HG03432 (cell line): Measurements from ENCODE around the gene APOBEC3F.
"Not testable (repeated sequence)": the region's sequence is repeated elsewhere in the genome, so short reads cannot be mapped to it uniquely, and the experiment has no call there.

Source experiments
- ATAC-seq: cut with Tn5 transposase; IDR thresholded peaks from one replicate; pipeline ENCODE4 v1.9.1; 2021; ENCODE audit warnings: mild to moderate bottlenecking, moderate library complexity; ENCODE audit not compliant: unreplicated experiment

Gene APOBEC3F

DNA sequence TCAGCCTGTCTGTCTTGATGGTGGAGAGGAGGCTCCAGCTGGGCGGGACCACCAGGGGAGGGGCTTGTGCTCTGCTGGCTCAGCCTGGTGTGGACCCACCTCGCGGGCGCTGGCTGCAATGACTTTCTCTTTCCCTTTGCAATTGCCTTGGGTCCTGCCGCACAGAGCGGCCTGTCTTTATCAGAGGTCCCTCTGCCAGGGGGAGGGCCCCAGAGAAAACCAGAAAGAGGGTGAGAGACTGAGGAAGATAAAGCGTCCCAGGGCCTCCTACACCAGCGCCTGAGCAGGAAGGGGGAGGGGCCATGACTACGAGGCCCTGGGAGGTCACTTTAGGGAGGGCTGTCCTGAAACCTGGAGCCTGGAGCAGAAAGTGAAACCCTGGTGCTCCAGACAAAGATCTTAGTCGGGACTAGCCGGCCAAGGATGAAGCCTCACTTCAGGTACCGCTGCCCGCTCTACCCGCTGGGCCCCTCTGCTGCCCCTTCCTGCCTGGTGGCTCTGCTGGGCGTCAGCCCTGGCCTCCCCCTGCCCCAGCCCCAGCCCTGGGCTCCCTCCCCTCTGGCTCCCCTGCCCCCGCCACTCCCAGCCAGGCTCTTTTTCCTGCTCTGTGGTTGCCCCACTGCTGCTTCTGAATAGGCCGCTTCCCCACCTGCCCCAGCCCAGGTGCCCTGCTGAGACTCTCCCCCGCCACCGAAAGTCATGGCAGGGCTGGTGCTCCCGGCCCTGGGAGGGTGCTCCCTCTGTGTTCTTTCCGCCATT is at the start of gene APOBEC3F:
Gene APOBEC3F (plus strand): TSS at position 327 of the 759 bp plus-strand sequence. CDS start 97 bp downstream, at position 424.
- ATAC-seq = peak; percentile 92

DNA sequence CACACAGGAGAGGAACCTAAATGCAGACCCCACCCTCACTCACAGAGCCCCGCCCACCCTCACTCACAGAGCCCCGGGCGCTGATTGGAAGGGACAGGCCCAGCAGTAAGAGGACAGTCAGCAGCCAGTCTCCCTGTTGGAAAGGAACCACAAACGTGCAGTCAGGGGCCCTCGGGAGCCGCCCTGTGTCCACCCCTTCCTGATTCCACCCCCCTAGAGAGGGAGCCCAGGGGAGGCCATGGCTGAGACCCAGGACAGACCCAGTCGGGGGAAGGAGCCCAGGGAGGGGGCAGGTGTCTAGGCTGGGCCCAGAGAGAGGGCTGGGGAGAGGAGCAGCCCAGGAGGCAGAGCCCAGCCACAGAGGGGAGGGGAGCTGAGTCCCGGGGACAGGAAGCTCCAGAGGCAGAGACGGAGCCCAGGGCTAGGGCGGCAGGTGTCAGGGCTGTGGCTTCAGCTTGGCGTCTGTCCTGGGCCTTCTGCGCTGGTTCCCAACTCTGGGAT is 47.7 kb upstream of the APOBEC3F start:
- ATAC-seq = not testable (repeated sequence)

DNA sequence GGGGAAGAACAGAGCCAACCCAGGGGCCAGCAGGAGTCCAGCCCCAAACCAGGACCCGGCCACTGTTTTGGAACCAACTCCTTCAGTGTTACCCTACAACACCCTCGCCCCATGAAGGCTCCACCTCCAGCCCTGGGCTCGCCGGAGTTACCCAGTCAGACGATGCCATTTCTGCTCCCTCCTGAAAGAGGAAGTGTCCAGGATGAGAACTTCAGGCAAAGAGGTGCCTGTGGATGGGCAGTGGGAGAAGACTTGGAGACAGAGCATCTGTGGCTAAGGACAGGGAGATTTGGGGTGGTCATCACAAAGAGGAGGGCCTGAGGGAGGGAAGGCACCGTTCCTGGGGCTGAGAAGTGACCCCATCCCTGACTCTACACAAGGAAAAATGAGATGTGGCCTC is 44.6 kb upstream of the APOBEC3F start:
- ATAC-seq = no peak

GRCh38 chr22:38997518-38997917 is 43.1 kb upstream of the APOBEC3F start:
- no peak for ATAC-seq

DNA sequence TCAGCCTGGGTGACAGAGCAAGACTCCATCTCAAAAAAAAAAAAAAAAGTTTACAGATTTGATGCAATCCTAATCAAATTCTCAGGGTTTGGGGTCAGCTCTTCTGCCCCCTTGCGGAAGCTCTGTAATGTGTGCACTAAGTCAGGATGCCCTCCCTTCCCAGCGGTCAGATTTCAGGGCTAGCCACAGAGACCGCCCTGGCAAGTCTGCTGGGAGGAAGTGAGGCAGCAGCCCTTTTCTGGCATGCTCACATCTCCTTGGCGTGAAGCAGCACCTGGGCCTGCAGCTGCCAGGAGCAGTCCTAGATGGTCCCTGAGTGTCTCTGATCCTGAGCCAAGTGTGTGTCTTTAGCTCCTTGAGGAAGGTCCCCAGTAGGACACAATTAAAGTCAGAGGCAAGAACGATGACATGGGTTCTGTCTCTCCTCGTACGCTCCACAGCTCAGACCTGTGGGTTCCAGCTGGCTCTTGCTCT is 37.5 kb upstream of the APOBEC3F start:
- peak; percentile 72 for ATAC-seq

GRCh38 chr22:39007177-39007576 is 33.5 kb upstream of the APOBEC3F start:
- no peak for ATAC-seq

DNA sequence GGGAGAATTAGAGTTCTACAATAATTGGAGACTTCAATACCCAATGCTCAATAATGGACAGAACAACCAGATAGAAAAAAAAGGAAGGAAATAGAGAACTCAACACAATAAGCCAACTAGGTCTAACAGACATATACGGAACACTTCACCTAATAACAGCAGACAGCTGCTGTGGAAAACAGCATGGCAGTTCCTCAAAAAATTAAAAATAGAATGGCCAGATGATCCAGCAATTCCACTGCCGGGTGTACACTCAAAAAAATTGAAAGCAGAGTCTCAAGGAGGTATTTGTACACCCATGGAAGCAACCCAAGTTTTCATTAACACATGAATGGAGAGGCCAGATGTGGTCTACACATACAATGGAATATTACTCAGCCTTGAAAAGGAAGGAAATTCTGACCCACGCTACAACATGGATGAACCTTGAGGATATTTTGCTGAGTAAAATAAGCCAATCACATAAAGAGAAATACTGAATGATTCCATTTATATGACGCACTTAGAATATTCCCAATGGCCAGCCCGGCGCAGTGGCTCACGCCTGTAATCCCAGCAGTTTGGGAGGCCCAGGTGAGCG is 32.3 kb upstream of the APOBEC3F start:
- ATAC-seq = not testable (repeated sequence)

DNA sequence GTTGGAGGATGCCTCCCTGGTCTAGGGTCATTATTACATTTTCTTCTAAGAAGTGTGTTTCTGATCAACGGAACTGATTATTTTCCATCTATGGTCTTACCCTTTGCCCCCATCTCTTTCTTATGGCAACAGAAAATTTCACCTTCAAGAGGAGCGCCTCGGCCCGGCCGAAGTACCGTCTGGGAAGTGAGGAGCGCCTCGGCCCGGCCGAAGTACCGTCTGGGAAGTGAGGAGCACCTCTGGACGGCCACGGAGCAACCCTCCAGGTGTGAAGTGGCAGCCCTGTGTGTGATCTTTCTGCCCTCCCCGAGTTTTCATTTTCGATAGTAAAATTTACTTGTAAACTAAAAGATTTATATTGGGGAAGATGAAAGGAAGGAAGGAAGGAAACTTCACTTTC is 29.7 kb upstream of the APOBEC3F start:
- ATAC-seq = no peak

DNA sequence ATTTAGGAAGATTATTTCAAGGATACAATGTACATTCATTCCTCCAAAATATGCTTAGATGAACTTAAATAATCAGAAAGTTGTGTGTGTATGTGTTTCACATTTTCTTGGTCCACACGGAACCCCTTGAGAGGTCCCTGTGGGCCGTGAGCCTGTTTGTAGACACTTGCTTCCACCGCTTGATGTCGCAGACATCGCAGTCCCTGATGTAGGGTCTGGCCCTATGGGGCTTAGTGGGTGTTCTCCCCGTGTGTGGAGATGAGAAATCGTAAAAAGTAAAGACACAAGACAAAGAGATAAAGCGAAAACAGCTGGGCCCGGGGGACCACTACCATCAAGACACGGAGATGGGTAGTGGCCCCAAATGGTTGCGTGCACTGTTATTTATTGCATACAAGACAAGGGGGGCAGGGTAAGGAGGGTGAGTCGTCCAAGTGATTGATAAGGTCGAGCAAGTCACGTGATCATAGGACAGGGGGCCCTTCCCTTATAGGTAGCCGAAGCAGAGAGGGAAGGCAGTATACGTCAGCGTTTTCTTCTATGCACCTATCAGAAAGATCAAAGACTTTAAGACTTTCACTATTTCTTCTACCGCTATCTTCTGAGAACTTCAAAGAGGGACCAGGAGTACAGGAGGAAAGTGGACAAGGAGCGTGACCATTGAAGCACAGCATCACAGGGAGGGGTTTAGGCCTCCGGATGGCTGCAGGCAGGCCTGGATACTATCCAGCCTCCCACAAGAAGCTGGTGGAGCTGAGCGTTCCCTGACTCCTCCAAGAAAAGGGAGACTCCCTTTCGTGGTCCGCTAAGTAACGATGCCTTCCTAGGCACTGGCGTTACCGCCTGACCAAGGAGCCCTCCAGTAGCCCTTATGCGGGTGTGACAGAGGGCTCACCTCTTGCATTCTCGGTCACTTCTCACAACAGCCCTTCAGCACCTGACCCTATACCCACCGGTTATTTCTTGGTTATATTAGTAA is 27.8 kb upstream of the APOBEC3F start:
- no peak for ATAC-seq

DNA sequence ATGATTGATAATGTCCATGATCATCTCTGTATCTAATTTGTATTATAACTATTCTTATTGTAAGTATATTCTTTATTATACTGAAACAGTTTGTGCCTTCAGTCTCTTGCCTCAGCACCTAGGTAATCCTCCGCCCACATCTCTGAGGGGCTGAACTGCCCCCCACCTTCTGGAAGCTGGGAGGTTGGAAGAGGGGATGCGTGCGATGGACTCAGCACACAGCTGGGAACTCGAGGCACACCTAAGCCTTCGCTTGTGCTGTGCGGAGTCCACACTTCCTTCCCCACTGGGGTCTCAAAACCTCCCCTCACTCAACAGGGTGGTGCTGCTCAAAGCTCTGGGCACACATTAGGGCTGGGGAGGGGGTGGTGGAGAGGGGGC is 27.1 kb upstream of the APOBEC3F start:
- peak; percentile 31 for ATAC-seq

DNA sequence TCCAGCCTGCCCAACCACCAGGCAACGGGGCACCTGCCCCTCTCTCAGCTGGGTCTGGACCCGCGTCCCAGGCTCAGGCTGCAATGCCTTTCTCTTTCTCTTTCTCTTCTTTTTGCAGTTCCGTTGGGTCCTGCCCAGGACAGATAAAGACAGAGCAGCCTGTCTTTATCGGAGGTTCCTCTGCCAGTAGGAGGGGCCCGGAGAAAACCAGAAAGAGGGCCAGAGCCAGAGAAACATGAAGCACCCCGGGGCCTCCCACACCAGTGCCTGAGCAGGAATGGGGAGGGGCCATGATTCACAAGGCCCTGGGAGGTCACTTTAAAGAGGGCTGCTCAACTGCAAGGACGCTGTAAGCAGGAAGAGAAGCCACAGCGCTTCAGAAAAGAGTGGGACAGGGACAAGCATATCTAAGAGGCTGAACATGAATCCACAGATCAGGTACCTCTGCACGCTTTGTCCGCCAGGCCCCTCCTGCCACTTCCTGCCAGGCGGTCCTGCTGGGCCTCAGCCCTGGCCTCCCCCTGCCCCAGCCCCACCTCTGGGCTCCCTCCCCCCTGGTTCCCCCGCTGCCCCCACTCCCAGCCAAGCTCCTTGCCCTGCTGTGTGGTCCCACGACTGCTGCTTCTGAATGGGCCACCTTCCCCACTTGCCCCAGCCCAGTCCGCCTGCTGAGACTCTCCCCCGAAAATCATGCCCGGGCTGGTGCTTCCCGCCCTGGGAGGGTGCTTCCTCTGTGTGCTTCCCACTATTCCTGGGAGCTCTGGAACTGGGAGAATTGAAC is 26.5 kb upstream of the APOBEC3F start, which contains the start of gene APOBEC3C:
Gene APOBEC3C (plus strand): TSS at position 316 of the 781 bp plus-strand sequence. CDS start 106 bp downstream, at position 422.
- peak; percentile 89 for ATAC-seq

GRCh38 chr22:39014723-39015121 is 25.9 kb upstream of the APOBEC3F start:
- not testable (repeated sequence) for ATAC-seq

- no peak for ATAC-seq
These were observed 24.1 kb upstream of the APOBEC3F start for GRCh38 chr22:39016592-39016991.

DNA sequence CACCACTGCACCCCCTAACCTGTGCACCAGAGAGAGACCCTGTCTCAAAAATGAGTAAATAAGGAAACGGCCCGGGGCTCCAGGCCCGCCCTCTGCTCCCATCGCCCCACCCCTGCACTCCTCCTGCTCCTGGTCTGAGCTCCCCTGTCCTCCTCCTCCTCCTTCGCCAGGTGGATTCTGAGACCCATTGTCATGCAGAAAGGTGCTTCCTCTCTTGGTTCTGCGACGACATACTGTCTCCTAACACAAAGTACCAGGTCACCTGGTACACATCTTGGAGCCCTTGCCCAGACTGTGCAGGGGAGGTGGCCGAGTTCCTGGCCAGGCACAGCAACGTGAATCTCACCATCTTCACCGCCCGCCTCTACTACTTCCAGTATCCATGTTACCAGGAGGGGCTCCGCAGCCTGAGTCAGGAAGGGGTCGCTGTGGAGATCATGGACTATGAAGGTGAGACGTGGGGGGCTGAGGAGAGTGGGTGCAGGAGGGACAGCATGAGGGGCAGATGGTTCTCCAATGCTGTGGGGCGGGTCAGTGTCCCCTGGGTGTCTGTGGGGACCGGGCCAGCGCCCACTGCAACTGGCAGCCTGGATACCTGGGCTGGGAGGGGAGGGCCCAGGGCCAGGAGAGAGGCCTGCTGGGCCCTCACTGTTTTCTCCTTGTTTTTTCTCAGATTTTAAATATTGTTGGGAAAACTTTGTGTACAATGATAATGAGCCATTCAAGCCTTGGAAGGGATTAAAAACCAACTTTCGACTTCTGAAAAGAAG is 22.9 kb upstream of the APOBEC3F start:
- ATAC-seq = no peak

GRCh38 chr22:39020021-39020651 is 20.5 kb upstream of the APOBEC3F start:
- not testable (repeated sequence) for ATAC-seq

- no peak for ATAC-seq
These were observed 19.0 kb upstream of the APOBEC3F start for GRCh38 chr22:39021552-39022250.

DNA sequence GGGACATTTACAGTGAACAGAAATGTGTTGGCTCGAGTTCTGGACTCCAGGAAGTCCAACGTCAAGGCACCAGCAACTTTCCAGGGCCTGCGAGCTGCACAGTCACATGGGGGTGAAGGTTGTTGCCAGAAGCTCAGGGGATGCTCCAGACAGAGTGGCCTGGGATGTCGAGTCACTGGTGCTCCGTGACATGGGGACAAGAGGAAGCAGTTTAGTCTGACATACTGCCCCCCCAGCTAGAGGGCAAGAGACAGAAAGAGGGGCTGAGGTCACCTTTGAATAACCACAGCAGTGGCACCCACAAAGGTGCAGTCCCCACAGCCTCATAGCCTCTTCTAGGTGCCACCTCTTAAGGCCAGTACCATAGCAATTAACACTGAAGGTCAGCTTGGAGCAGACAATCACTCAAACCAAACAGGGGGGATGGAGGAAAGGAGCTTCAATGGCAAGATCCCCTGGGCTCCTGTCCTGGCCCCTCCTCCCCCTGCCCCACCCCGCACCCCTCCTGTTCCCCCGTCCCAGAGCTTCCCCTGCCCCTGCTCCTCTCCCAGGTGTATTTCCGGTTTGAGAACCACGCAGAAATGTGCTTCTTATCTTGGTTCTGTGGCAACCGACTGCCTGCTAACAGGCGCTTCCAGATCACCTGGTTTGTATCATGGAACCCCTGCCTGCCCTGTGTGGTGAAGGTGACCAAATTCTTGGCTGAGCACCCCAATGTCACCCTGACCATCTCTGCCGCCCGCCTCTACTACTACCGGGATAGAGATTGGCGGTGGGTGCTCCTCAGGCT is 15.9 kb upstream of the APOBEC3F start:
- no peak for ATAC-seq
